Brain microvascular endothelial cell (primary cell): ENCODE data around the gene CLMP.

Source experiments
- DNase-seq: peaks from one replicate; pipeline ENCODE4 v3.0.0-alpha.2; 2020
- H3K27ac ChIP-seq: fragments of 250-450 bp; sonication (Bioruptor Pico); 2 replicates; pipeline ENCODE4 v1.5.1; 2020; ENCODE audit warnings: mild to moderate bottlenecking, moderate library complexity
- H3K27me3 ChIP-seq: fragments of 250-450 bp; sonication (Bioruptor Pico); replicated peaks from 2 replicates; pipeline ENCODE4 v1.5.1; 2020; ENCODE audit warnings: mild to moderate bottlenecking
- H3K36me3 ChIP-seq: fragments of 250-450 bp; sonication (Bioruptor Pico); replicated peaks from 2 replicates; pipeline ENCODE4 v1.5.1; 2020; ENCODE audit warnings: mild to moderate bottlenecking
- H3K4me3 ChIP-seq: 2 replicates; pipeline ENCODE4 v1.5.1; 2011; ENCODE audit warnings: low read depth, mild to moderate bottlenecking, control low read depth, low read length, moderate library complexity
- CTCF ChIP-seq: IDR thresholded peaks from 2 replicates; pipeline ENCODE4 v1.5.1; 2011; ENCODE audit warnings: low read depth, mild to moderate bottlenecking, moderate library complexity, low read length, control low read depth, inconsistent platforms; ENCODE audit errors: missing control alignments
- in situ Hi-C: cut with HindIII; loops from 2 replicates; pipeline ENCODE4 v1.10.0; 2017; ENCODE audit warnings: low sequenced_read_pairs, low pct_ligation_motif_present

CLMP gene

GRCh38 chr11:123231777-123232176 is 36.7 kb upstream of the CLMP start:
- in situ Hi-C loops: loop anchor here (25.0 kb wide), 1 partner anchor 119 kb away; no protein-coding TSS in a partner anchor
- Histone ChIP-seq H3K27ac (no peak overlapping the region), H3K36me3 (no peaks in the 10 kb centered on the region), H3K4me3 (no peak overlapping the region), H3K27me3 (no peaks in the 10 kb centered on the region)
- no peak for DNase-seq
- TF ChIP-seq CTCF: no peak

DNA sequence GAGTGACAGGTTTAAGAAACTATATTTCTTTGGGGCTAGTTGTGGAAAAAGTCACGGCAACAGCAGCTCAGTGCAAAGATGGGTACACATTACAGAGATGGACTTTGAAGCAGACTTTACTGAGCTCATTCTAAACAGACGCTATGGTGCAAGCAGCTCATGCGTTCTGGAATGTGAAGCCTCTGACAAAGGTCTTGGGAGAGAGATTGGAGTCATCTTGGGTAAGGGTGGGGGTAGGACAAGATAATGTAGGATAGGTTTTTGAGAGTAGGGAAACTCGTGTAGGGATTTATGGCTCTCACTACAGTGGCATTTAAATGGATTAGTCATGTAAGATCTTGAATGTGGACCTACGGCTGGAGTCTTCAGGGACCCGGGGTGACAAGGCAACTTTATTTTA is 36.2 kb upstream of the CLMP start:
- TF ChIP-seq CTCF: no peak
- Histone ChIP-seq H3K36me3 (no peaks in the 10 kb centered on the region), H3K27ac (no peak overlapping the region), H3K27me3 (no peaks in the 10 kb centered on the region), H3K4me3 (no peak overlapping the region)
- in situ Hi-C loops: loop anchor here (25.0 kb wide), 1 partner anchor 119 kb away; no protein-coding TSS in a partner anchor
- DNase-seq: peak; percentile 18

DNA sequence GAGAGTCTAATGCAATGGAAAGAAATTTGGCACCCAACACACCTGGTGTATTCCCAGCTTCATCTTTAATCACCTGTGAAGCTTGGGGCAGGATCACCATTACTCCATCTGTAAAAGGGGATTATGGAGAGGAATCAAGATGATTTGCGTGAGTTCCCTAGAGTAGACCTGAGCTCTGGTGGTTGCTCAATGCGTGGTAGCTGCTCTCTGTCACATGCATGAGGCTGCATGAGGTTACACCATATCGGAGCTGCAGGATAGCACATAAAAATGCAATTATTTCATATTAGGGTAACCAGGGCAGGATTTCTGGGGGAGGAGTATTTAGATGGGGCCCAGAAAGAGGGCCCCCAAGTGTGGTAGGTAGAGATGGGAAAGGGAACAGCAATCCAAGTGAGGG is 35.3 kb upstream of the CLMP start:
- no peak overlapping the region for H3K4me3 ChIP-seq
- no peak for DNase-seq
- no peak overlapping the region for H3K27ac ChIP-seq
- no peaks in the 10 kb centered on the region for H3K36me3 ChIP-seq
- in situ Hi-C loops: loop anchor here (25.0 kb wide), 1 partner anchor 118 kb away; no protein-coding TSS in a partner anchor
- H3K27me3 ChIP-seq: no peaks in the 10 kb centered on the region
- no peak for TF ChIP-seq CTCF

DNA sequence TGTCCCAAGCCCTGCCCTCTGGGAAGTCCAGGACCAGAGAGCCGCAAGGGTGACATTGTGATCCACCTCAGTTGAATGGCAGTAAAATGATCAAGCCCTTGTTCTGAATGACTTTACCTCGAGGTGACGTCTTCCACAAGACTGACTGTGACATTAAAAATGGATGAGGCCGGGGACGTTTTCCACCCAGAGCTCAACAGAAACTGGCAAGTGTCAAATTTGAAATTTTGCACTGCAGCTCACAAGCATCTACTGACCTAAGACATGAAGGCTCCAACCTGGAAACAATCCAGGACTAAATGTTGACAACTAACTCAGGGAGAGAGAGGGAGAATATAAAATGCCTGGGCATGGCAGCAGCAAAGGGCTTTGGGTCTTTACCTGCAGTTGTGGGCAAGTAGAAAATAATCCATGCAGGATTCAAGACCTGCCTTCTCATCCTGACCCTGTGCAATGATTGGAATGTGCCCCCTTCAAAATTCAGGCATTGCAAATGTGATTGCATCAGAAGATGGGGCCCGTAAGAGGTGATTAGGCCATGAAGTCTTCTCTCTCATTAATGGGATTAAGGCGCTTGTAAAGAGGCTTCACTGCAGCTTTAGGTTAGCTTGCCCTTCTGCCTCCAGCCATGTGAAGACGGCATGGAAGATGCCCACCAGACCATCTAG is 33.6 kb upstream of the CLMP start:
- in situ Hi-C loops: loop anchor here (25.0 kb wide), 1 partner anchor 116 kb away; no protein-coding TSS in a partner anchor
- H3K4me3 ChIP-seq: no peak overlapping the region
- H3K27me3 ChIP-seq: no peaks in the 10 kb centered on the region
- H3K36me3 ChIP-seq: no peaks in the 10 kb centered on the region
- no peak for DNase-seq
- TF ChIP-seq CTCF: no peak
- H3K27ac ChIP-seq: no peak overlapping the region

GRCh38 chr11:123227763-123228495 is 32.9 kb upstream of the CLMP start:
- Histone ChIP-seq H3K4me3 (no peak overlapping the region), H3K27ac (no peak overlapping the region), H3K36me3 (no peaks in the 10 kb centered on the region), H3K27me3 (no peaks in the 10 kb centered on the region)
- TF ChIP-seq CTCF: no peak
- no peak for DNase-seq
- in situ Hi-C loops: loop anchor here (25.0 kb wide), 1 partner anchor 116 kb away; no protein-coding TSS in a partner anchor
